WTC11 (cell line): ENCODE data around the gene FMN2. TPM values are rescaled to one million over a fixed set of nuclear protein-coding genes. Genes with fewer than 3 reads are reported as not detected.

Experiments
- ATAC-seq: fragments of 200-7000 bp; cut with Tn5 transposase; 2 replicates; pipeline ENCODE4 v1.10.0; 2021; ENCODE audit warnings: mild to moderate bottlenecking, moderate library complexity
- CTCF ChIA-PET: fragments of 300-600 bp; sonication (Branson Sonifier 250); formaldehyde crosslinking; loops from one replicate; lab custom pipeline; 2021; ENCODE audit warnings: antibody characterized with exemption; lab: Charles Lee
- POLR2A ChIA-PET: fragments of 350-600 bp; sonication (Branson Sonifier 250); formaldehyde crosslinking; loops from one replicate; lab custom pipeline; 2021; ENCODE audit warnings: antibody characterized with exemption; lab: Charles Lee
- DNase-seq: peaks from one replicate; pipeline ENCODE4 v3.0.0; 2021; ENCODE audit warnings: low spot score
- H3K27ac Mint-ChIP-seq: 2 replicates; pipeline ENCODE4 v1.8.0; 2021; ENCODE audit warnings: mixed read lengths
- H3K27me3 Mint-ChIP-seq: 2 replicates; pipeline ENCODE4 v1.8.0; 2021; ENCODE audit warnings: low read depth, mild to moderate bottlenecking, moderate library complexity, mixed read lengths
- H3K36me3 Mint-ChIP-seq: 2 replicates; pipeline ENCODE4 v1.8.0; 2021; ENCODE audit warnings: mixed read lengths
- H3K4me1 Mint-ChIP-seq: 2 replicates; pipeline ENCODE4 v1.8.0; 2022; ENCODE audit warnings: mixed read lengths
- H3K4me3 Mint-ChIP-seq: 2 replicates; pipeline ENCODE4 v1.8.0; 2021; ENCODE audit warnings: mild to moderate bottlenecking, moderate library complexity, mixed read lengths
- H3K9me3 Mint-ChIP-seq: 2 replicates; pipeline ENCODE4 v1.8.0; 2021; ENCODE audit warnings: mixed read lengths
- CDX4 ChIP-seq: fragments of 250-450 bp; sonication (Bioruptor Pico); IDR thresholded peaks from 2 replicates; pipeline ENCODE4 v1.9.0; 2021; ENCODE audit warnings: moderate library complexity, mild to moderate bottlenecking, inconsistent platforms, borderline replicate concordance
- CREB1 ChIP-seq: sonication (generic); formaldehyde crosslinking; IDR thresholded peaks from 2 replicates; pipeline ENCODE4 v1.8.0; 2023; ENCODE audit warnings: mild to moderate bottlenecking, missing genetic modification reagents
- CTCF ChIP-seq: fragments of 200-600 bp; IDR thresholded peaks from 2 replicates; pipeline ENCODE4 v1.8.0; 2022; ENCODE audit warnings: antibody characterized with exemption
- E2F4 ChIP-seq: sonication (generic); formaldehyde crosslinking; IDR thresholded peaks from 2 replicates; pipeline ENCODE4 v1.8.1; 2022; ENCODE audit warnings: low read depth, mild to moderate bottlenecking, moderate library complexity, missing genetic modification reagents, borderline replicate concordance
- EMX1 ChIP-seq: fragments of 250-450 bp; sonication (Bioruptor Pico); IDR thresholded peaks from 2 replicates; pipeline ENCODE4 v1.8.0; 2021; ENCODE audit warnings: mild to moderate bottlenecking
- ETV6 ChIP-seq: sonication (generic); formaldehyde crosslinking; IDR thresholded peaks from 2 replicates; pipeline ENCODE4 v1.8.1; 2022; ENCODE audit warnings: mild to moderate bottlenecking, missing genetic modification reagents
- FOXP1 ChIP-seq: sonication (generic); formaldehyde crosslinking; IDR thresholded peaks from 2 replicates; pipeline ENCODE4 v1.8.0; 2022; ENCODE audit warnings: missing genetic modification reagents, mild to moderate bottlenecking, moderate library complexity, borderline replicate concordance
- IRF1 ChIP-seq: sonication (generic); formaldehyde crosslinking; IDR thresholded peaks from 2 replicates; pipeline ENCODE4 v1.8.0; 2023; ENCODE audit warnings: missing genetic modification reagents
- IRF2 ChIP-seq: sonication (generic); formaldehyde crosslinking; IDR thresholded peaks from 2 replicates; pipeline ENCODE4 v1.8.0; 2022; ENCODE audit warnings: low read depth, missing genetic modification reagents, borderline replicate concordance
- MLX ChIP-seq: sonication (generic); formaldehyde crosslinking; IDR thresholded peaks from 2 replicates; pipeline ENCODE4 v1.8.1; 2023; ENCODE audit warnings: mild to moderate bottlenecking, missing genetic modification reagents, moderate library complexity
- MXD4 ChIP-seq: fragments of 250-450 bp; sonication (Bioruptor Pico); IDR thresholded peaks from 2 replicates; pipeline ENCODE4 v1.8.0; 2021; ENCODE audit warnings: mild to moderate bottlenecking, moderate library complexity, borderline replicate concordance
- NR3C1 ChIP-seq: sonication (generic); formaldehyde crosslinking; conservative IDR thresholded peaks from 2 replicates; pipeline ENCODE4 v1.8.1; 2023; ENCODE audit warnings: low read depth, mild to moderate bottlenecking, missing genetic modification reagents
- PREB ChIP-seq: sonication (generic); formaldehyde crosslinking; IDR thresholded peaks from 2 replicates; pipeline ENCODE4 v1.8.1; 2022; ENCODE audit warnings: mild to moderate bottlenecking, missing genetic modification reagents, moderate library complexity, borderline replicate concordance
- SMAD4 ChIP-seq: sonication (generic); formaldehyde crosslinking; IDR thresholded peaks from 2 replicates; pipeline ENCODE4 v1.8.0; 2022; ENCODE audit warnings: mild to moderate bottlenecking, missing genetic modification reagents
- SOX15 ChIP-seq: fragments of 250-450 bp; sonication (Bioruptor Pico); IDR thresholded peaks from 2 replicates; pipeline ENCODE4 v1.9.0; 2021; ENCODE audit warnings: mild to moderate bottlenecking
- ZMAT4 ChIP-seq: fragments of 250-450 bp; sonication (Bioruptor Pico); IDR thresholded peaks from 2 replicates; pipeline ENCODE4 v1.9.0; 2021; ENCODE audit warnings: mild to moderate bottlenecking
- ZNF219 ChIP-seq: sonication (generic); formaldehyde crosslinking; IDR thresholded peaks from 2 replicates; pipeline ENCODE4 v1.8.0; 2023; ENCODE audit warnings: missing genetic modification reagents, mild to moderate bottlenecking, borderline replicate concordance
- ZNF263 ChIP-seq: sonication (generic); formaldehyde crosslinking; IDR thresholded peaks from 2 replicates; pipeline ENCODE4 v1.8.1; 2022; ENCODE audit warnings: low read depth, mild to moderate bottlenecking, moderate library complexity, missing genetic modification reagents
- ZNF281 ChIP-seq: sonication (generic); formaldehyde crosslinking; IDR thresholded peaks from 2 replicates; pipeline ENCODE4 v1.8.0; 2023; ENCODE audit warnings: mild to moderate bottlenecking, missing genetic modification reagents
- ZNF396 ChIP-seq: fragments of 250-450 bp; sonication (Bioruptor Pico); IDR thresholded peaks from 2 replicates; pipeline ENCODE4 v1.8.0; 2021; ENCODE audit warnings: mild to moderate bottlenecking, moderate library complexity, borderline replicate concordance
- ZNF425 ChIP-seq: fragments of 250-450 bp; sonication (Bioruptor Pico); conservative IDR thresholded peaks from 2 replicates; pipeline ENCODE4 v1.9.0; 2021; ENCODE audit warnings: mild to moderate bottlenecking
- total RNA-seq: library from RNA; stranded (reverse); gene quantifications from 3 replicates; pipeline ENCODE4 v1.2.3, GENCODE V29; 2021

The FMN2 gene
- total RNA-seq, 1 experiment from 2014 or later = 1.8 TPM

- TF ChIP-seq PREB (CRISPR knock-in tag) = no peak
- TF ChIP-seq ZMAT4 = no peak
- no peak for TF ChIP-seq IRF1 (CRISPR knock-in tag)
- no peak for TF ChIP-seq ZNF263
- TF ChIP-seq NR3C1 (CRISPR knock-in tag) = no peak
- no peak for TF ChIP-seq SOX15
- TF ChIP-seq IRF2 (CRISPR knock-in tag) = no peak
Observed at GRCh38 chr1:240247899-240248298, 156.2 kb downstream of the FMN2 start (continued).

- peaks cover 9% of the 10 kb centered on the region for H3K9me3 Mint-ChIP-seq
- H3K27me3 Mint-ChIP-seq = no peaks in the 10 kb centered on the region
- ChIA-PET CTCF (no interaction called here), POLR2A (no interaction called here)
- DNase-seq (peak; percentile 17), ATAC-seq (peak; percentile 83)
- no peaks in the 10 kb centered on the region for H3K36me3 Mint-ChIP-seq
- no peak overlapping the region for H3K27ac Mint-ChIP-seq
- H3K4me1 Mint-ChIP-seq = peaks cover 7% of the 10 kb centered on the region
- no peak overlapping the region for H3K4me3 Mint-ChIP-seq
- TF ChIP-seq MLX (CRISPR knock-in tag) = no peak
- no peak for TF ChIP-seq ZNF263
- TF ChIP-seq ZNF425 = no peak
- TF ChIP-seq FOXP1 (CRISPR knock-in tag) = no peak
- no peak for TF ChIP-seq MXD4 (CRISPR knock-in tag)
- no peak for TF ChIP-seq CREB1 (CRISPR knock-in tag)
- no peak for TF ChIP-seq EMX1 (CRISPR knock-in tag)
- no peak for TF ChIP-seq ZNF396 (CRISPR knock-in tag)
- no peak for TF ChIP-seq CTCF
- no peak for TF ChIP-seq CDX4 (CRISPR knock-in tag)
- TF ChIP-seq SMAD4 (CRISPR knock-in tag) = no peak
- no peak for TF ChIP-seq ETV6 (CRISPR knock-in tag)
- TF ChIP-seq ZNF281 (CRISPR knock-in tag) = no peak
- TF ChIP-seq ZNF219 (CRISPR knock-in tag) = no peak
- no peak for TF ChIP-seq E2F4 (CRISPR knock-in tag)
Observed at GRCh38 chr1:240254006-240254405, 162.3 kb downstream of the FMN2 start.
